Measurements from ENCODE around the gene TASOR. TPM values are rescaled to one million over a fixed set of nuclear protein-coding genes. Genes with fewer than 3 reads are reported as not detected.

TASOR gene
- polyA plus RNA-seq, 1 donor from 2014 or later, result 84.8 TPM

- Histone ChIP-seq H3K36me3 (ENCODE audit: insufficient read depth, low read length) (peaks cover 7% of the 10 kb centered on the region), H3K9ac (ENCODE audit: low read length) (no peak overlapping the region), H3K4me3 (ENCODE audit: low read length) (no peak overlapping the region), H3K27me3 (ENCODE audit: insufficient read depth, low read depth, low read length) (no peaks in the 10 kb centered on the region), H3K27ac (ENCODE audit: low read length) (no peak overlapping the region), H2AFZ (ENCODE audit: low read depth, low read length) (no peak overlapping the region), H4K20me1 (ENCODE audit: insufficient read depth) (no peaks in the 10 kb centered on the region), H3F3A (ENCODE audit: insufficient read depth, low read length, poor library complexity, severe bottlenecking) (no peaks in the 10 kb centered on the region), H3K9me3 (ENCODE audit: low read length) (no peaks in the 10 kb centered on the region), H3K79me2 (replicated peaks; ENCODE audit: insufficient read depth, low read length) (peaks cover 4% of the 10 kb centered on the region), H3K4me2 (ENCODE audit: low read length) (no peak overlapping the region), H3K9me2 (ENCODE audit: insufficient read depth, low read length) (no peaks in the 10 kb centered on the region)
- no peak for TF ChIP-seq SMC3 (conservative IDR thresholded peaks at IDR 0.05; ENCODE audit: poor library complexity)
- no peak for TF ChIP-seq RAD21 (conservative IDR thresholded peaks at IDR 0.05)
Observed at GRCh38 chr3:56673781-56674457, 9.1 kb downstream of the TASOR start.

- Histone ChIP-seq H3K27me3 (ENCODE audit: insufficient read depth, low read depth, low read length) (no peaks in the 10 kb centered on the region), H3K27ac (ENCODE audit: low read length) (no peak overlapping the region), H3K36me3 (ENCODE audit: insufficient read depth, low read length) (peaks cover 19% of the 10 kb centered on the region), H3K4me2 (ENCODE audit: low read length) (no peak overlapping the region), H3K79me2 (replicated peaks; ENCODE audit: insufficient read depth, low read length) (no peaks in the 10 kb centered on the region), H3F3A (ENCODE audit: insufficient read depth, low read length, poor library complexity, severe bottlenecking) (no peaks in the 10 kb centered on the region), H3K9me2 (ENCODE audit: insufficient read depth, low read length) (no peaks in the 10 kb centered on the region), H2AFZ (ENCODE audit: low read depth, low read length) (no peak overlapping the region), H4K20me1 (ENCODE audit: insufficient read depth) (no peaks in the 10 kb centered on the region), H3K9me3 (ENCODE audit: low read length) (no peaks in the 10 kb centered on the region), H3K4me3 (ENCODE audit: low read length) (no peak overlapping the region), H3K9ac (ENCODE audit: low read length) (no peak overlapping the region)
- TF ChIP-seq REST (IDR thresholded peaks at IDR 0.05; ENCODE audit: borderline replicate concordance), result no peak
- TF ChIP-seq POLR2AphosphoS5 (IDR thresholded peaks at IDR 0.05), result no peak
- TF ChIP-seq CTCF (IDR thresholded peaks at IDR 0.05; ENCODE audit: poor library complexity, severe bottlenecking), result no peak
Observed at GRCh38 chr3:56667973-56668579, 15.0 kb downstream of the TASOR start.

GRCh38 chr3:56664823-56665222 is 18.2 kb downstream of the TASOR start:
- Histone ChIP-seq H3F3A (ENCODE audit: insufficient read depth, low read length, poor library complexity, severe bottlenecking) (no peaks in the 10 kb centered on the region), H3K27ac (ENCODE audit: low read length) (no peak overlapping the region), H4K20me1 (ENCODE audit: insufficient read depth) (no peaks in the 10 kb centered on the region), H3K4me2 (ENCODE audit: low read length) (no peak overlapping the region), H3K9ac (ENCODE audit: low read length) (no peak overlapping the region), H3K79me2 (replicated peaks; ENCODE audit: insufficient read depth, low read length) (no peaks in the 10 kb centered on the region), H3K36me3 (ENCODE audit: insufficient read depth, low read length) (peaks cover 23% of the 10 kb centered on the region), H3K9me2 (ENCODE audit: insufficient read depth, low read length) (no peaks in the 10 kb centered on the region), H2AFZ (ENCODE audit: low read depth, low read length) (no peak overlapping the region), H3K4me3 (ENCODE audit: low read length) (no peak overlapping the region), H3K9me3 (ENCODE audit: low read length) (no peaks in the 10 kb centered on the region), H3K27me3 (ENCODE audit: insufficient read depth, low read depth, low read length) (no peaks in the 10 kb centered on the region)
- TF ChIP-seq CTCF (IDR thresholded peaks at IDR 0.05; ENCODE audit: poor library complexity, severe bottlenecking) (no peak), RAD21 (conservative IDR thresholded peaks at IDR 0.05) (no peak), POLR2AphosphoS5 (IDR thresholded peaks at IDR 0.05) (no peak), MXI1 (conservative IDR thresholded peaks at IDR 0.05; ENCODE audit: poor library complexity, severe bottlenecking) (no peak)
